GM12864 (cell line): ENCODE measurements around the gene PREP.

Experiments
- DNase-seq: peaks from one replicate; pipeline ENCODE4 v3.0.0-alpha.2; 2011; ENCODE audit warnings: low read depth
- H3K4me3 ChIP-seq: 2 replicates; pipeline ENCODE4 v1.5.1; 2011; ENCODE audit warnings: mild to moderate bottlenecking, low read depth, low read length, control low read depth
- TF ChIP-seq, protein P1 (sequence below): IDR thresholded peaks from 2 replicates; pipeline ENCODE4 v1.5.1; 2011; ENCODE audit warnings: low read depth, mild to moderate bottlenecking, moderate library complexity, low read length, control low read depth, inconsistent platforms; ENCODE audit errors: missing control alignments

The PREP gene

DNA sequence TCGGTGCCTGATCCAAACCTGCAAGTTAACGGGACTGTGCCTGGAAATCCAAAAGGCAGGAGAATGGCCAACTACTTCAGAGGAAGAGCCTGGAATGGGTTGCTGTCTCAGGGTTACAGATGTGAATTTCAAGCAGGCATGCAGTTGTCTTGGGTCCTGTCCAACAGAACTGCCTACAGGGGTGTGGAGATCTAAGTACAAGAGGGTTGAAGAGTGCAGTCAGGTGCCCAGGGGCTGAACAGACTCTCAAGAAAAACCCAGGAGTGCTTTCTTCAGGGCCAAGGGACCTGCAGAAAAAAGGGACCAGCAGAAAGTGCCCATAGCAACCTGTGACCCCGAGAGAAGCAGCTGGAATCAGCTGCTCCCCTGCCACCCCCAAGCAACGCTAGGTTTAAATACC lies 71.0 kb downstream of the PREP start:
- TF ChIP-seq, protein P1, sequence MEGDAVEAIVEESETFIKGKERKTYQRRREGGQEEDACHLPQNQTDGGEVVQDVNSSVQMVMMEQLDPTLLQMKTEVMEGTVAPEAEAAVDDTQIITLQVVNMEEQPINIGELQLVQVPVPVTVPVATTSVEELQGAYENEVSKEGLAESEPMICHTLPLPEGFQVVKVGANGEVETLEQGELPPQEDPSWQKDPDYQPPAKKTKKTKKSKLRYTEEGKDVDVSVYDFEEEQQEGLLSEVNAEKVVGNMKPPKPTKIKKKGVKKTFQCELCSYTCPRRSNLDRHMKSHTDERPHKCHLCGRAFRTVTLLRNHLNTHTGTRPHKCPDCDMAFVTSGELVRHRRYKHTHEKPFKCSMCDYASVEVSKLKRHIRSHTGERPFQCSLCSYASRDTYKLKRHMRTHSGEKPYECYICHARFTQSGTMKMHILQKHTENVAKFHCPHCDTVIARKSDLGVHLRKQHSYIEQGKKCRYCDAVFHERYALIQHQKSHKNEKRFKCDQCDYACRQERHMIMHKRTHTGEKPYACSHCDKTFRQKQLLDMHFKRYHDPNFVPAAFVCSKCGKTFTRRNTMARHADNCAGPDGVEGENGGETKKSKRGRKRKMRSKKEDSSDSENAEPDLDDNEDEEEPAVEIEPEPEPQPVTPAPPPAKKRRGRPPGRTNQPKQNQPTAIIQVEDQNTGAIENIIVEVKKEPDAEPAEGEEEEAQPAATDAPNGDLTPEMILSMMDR: no peak
- DNase-seq: no peak
- H3K4me3 ChIP-seq: no peak overlapping the region

DNA sequence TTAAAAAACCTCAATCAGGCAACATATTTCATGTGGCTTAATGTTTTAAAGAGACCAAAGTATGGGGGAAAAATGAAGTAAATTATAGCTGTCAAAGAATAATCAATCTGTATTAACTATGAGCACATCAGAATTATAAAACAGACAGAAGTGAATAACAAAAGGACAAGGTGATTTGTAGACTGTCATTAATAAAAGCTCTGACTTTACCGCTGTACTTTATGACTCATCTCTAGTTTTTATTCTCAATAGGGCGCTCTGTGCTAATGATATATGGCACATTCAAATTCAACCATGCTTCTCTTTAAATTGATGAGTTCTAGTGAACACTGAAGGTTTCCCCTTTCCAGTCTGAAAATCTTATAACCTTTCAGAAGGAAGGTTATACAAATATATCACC lies 72.0 kb downstream of the PREP start:
- no peak overlapping the region for H3K4me3 ChIP-seq
- TF ChIP-seq, protein P1: no peak
- no peak for DNase-seq

DNA sequence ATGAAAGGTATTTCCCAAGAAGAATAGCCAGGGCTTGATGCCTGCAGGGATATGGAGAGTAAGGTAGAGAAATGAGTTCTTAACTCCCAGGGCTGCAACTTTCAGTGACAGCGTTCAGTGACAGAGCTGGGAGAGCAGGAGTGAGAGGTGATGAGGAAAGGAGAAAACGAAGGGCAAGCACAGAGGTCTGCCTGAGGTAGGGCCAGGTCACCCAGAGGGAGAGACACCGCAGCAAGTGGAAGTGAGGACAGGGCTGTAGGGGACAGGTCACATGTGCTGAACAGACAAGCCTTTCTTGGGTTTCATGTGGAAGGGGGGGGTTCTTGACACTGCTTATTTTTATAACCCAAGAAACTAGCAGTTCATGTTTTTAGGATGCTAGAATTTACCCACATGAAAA lies 72.5 kb downstream of the PREP start:
- no peak overlapping the region for H3K4me3 ChIP-seq
- no peak for DNase-seq
- TF ChIP-seq, protein P1: no peak

DNA sequence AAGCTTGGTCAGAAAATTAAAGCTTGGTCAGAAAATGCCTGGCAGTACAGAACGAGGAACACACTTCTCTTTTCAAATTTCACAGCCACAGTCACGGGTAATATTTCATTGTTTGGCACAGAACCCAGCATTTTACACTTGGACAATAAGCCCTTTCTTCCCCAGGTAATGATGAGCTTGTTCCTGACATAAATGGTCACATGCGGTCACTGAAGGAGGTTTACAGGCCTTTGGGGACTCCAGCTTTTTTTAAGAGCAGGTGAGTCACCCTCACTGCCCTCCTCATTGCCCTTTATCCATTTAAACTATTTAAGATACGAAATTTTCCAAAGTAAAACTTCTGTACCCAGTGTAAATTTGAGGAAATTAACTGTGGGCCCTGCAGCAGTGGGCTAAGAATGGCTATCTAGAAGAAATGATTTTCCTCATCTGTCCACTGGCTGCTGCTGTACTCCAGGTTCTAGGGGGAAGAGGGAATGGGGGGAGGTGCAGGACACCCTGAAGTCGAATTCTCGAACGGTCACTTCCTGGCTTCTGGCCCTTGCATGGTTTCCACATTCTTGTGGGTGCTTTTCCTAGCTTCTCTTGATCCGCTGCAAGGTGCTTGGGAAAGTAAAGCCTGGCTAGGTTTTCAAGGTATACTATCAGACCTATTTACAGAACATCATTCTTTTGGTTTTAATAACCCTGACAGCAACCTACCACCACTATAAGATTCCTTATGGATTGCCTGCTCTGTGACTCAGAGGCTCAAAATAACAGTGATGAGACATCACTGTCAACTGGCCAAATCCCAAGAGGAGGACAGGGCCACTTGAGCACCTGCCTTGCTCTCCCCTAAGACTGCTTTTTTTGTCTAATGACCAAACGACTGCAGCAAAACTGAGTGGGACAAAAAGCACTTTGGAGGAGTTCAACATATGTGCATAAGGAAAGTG lies 75.8 kb downstream of the PREP start:
- H3K4me3 ChIP-seq: no peak overlapping the region

DNA sequence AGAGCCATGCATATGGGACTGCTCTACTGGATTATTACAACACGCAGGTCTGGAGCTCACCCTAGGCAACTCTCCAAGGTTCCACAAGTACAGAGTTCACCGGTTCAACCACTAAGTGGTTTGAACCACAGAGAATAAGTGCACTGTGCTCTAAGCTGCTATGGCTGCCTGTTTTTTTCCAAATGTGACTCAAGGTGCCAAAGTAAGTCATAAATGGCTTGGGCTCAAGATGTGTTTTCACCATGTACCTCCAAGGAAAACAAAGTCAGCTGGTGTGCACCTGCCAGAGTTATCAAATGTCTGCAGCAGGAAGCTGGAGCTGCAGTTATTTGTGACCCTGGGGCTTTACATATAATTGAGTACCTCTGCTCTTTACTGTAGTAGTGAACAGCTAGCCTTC lies 76.7 kb downstream of the PREP start:
- TF ChIP-seq, protein P1: no peak
- H3K4me3 ChIP-seq: no peak overlapping the region
- no peak for DNase-seq

More for the DNA sequence above, 75.8 kb downstream of the PREP start:
- DNase-seq: no peak
- TF ChIP-seq, protein P1: no peak

DNA sequence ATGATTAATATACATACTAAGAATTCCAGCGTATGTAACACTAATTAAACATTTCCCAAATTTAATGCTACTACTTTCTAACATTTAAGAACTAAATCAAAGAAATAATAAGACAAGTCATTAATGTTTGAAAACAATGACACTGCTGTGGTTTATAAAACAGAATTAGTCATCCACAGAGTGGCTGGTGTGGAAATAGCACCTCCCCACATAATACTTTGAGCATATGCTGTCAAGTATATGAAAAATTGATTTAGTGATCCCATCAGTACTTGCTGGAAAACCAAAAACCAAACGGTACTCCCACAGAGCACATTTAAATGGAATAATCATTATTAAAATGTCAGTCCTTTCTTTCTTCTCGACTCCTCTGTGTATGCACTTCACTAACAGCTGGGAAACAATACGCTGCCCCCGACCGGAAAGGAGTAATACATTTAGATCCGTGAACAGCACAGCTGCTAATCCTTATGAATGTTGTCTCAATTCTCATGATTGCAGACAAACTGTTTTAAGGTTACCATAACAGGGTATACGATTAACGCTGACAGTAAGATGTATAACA lies 78.4 kb downstream of the PREP start:
- TF ChIP-seq, protein P1: no peak
- no peak overlapping the region for H3K4me3 ChIP-seq
- DNase-seq: no peak
